Measurements from ENCODE around the gene ADAMTS7.
A peak's percentile ranks its signal among the peaks of the same experiment; 100 is the strongest.
"Not testable (repeated sequence)": the region's sequence is repeated elsewhere in the genome, so short reads cannot be mapped to it uniquely, and the experiment has no call there.

The ADAMTS7 gene

DNA sequence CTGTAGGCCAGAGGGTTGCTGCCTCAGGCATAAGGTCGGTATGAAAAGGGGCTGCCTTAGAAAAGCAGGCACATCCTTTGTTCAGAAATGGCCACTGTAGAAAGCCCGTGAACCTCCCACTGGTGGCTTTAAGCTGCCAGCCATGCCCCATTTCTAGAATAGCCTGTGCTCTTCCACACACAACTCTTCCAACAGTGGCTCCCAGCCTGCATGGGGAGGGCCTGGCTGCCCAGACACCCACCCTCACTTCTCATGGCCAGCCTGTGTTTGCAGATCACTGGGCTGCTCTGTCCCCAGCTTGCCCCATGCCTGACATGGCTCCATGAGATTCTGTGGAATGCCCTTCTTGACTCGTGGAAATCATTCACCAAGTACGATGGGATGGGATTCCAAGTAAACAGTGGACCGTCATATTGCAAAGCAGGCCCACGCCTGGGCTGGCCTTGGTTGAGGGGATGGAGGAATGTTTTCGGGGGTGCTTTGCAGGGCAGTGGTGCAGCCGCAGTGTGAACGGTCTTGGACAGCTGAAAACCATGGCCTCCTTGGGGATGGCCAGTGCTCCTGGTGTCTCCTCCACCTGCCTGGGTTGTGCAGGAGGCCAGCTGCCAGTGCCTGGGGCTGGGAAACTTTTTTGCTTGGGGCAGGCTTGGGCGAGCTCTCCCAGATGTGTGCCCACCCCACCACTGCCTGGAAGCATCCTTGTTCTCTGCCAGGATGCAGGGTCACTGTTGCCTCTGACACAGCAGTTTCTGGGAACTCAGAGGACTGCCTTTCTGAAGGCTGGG lies 57.3 kb downstream of the ADAMTS7 start:
- DNase-seq, result not testable (repeated sequence)

DNA sequence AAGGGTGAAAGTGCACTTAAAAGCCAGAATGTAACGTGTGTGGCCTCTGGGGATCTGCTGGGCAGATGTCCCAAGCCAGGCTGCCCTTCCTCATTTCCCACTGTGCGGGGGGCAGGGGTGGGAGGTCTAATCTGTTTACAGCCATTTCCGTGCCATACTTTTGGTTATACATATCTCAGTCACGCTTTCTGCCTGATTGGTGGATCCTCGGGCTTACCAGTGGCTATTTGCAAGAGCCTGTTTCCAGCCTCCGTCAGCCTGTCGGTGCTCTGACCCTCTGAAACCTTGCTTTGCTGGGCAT lies 58.0 kb downstream of the ADAMTS7 start:
- not testable (repeated sequence) for DNase-seq

- DNase-seq, result no peak
These were observed 58.5 kb downstream of the ADAMTS7 start for GRCh38 chr15:78752492-78753358.

GRCh38 chr15:78751602-78751979 lies 59.7 kb downstream of the ADAMTS7 start:
- DNase-seq, result no peak

- DNase-seq, result peak; percentile 30 to 95 (median 84)
These were observed 60.2 kb downstream of the ADAMTS7 start for GRCh38 chr15:78750974-78751601.

GRCh38 chr15:78750566-78750965 lies 60.7 kb downstream of the ADAMTS7 start:
- DNase-seq, result no peak

- no peak for DNase-seq
These were observed 61.4 kb downstream of the ADAMTS7 start for GRCh38 chr15:78749831-78750230.

- DNase-seq, result not testable (repeated sequence)
These were observed 63.4 kb downstream of the ADAMTS7 start for GRCh38 chr15:78747877-78748276.

DNA sequence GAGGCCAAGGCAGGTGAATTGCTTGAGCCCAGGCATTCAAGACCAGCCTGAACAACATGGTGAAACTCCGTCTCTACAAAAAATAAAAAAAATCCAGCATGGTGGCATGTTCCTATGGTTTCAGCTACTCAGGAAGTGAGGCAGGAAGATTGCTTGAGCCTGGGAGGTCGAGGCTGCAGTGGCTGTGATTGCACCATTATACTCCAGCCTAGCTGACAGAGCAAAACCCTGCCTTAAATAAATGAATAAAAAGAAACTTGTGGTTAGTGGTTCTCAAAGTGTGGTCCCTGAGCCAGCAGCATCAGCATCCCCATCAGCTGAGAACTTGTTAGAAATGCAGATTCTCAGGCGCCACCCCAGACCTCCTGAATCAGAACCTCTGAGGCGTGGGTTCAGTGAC lies 69.6 kb downstream of the ADAMTS7 start:
- DNase-seq, result not testable (repeated sequence)

DNA sequence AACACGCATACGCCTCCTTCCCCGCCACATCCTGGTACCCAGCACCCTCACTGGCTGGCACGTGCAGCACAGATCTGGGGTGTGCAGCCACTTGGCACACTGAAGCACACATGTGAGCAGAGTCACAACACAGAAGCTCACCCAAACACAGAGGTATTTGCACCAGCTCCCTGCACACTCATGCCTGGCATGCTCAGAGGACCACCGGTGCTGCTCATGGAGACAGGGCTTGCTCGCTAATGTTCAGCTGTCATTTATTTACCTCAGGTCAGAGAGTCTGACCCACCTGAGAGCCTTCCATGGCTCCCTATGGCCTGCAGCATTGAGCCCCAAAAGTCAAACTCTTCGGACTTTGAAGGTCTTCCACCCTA lies 70.4 kb downstream of the ADAMTS7 start:
- DNase-seq, result no peak

GRCh38 chr15:78739996-78740903 lies 71.0 kb downstream of the ADAMTS7 start:
- no peak for DNase-seq

DNA sequence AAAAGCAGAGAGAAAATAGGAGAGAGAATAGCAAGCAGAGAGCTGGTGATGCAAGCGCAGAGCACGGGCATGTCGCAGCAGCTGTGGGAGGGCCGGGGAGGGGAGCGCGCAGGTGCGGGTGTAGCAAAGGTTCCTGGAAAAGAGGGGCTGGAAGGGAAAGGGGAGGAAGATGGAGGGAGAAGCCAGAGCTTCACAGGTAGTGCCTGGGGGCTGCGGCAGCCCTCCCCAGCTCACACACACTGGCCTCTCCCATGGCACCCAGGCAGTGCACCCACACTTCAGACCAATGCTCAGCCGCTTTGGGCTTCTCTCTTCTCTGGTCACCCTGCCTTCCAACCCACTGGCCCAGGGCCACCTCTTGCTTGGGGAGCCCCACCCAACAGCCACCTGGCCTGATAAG lies 72.1 kb downstream of the ADAMTS7 start:
- no peak for DNase-seq

GRCh38 chr15:78737931-78738558 lies 73.2 kb downstream of the ADAMTS7 start:
- peak in 10 of 56 donors; percentile 4 to 54 (median 23) for DNase-seq

DNA sequence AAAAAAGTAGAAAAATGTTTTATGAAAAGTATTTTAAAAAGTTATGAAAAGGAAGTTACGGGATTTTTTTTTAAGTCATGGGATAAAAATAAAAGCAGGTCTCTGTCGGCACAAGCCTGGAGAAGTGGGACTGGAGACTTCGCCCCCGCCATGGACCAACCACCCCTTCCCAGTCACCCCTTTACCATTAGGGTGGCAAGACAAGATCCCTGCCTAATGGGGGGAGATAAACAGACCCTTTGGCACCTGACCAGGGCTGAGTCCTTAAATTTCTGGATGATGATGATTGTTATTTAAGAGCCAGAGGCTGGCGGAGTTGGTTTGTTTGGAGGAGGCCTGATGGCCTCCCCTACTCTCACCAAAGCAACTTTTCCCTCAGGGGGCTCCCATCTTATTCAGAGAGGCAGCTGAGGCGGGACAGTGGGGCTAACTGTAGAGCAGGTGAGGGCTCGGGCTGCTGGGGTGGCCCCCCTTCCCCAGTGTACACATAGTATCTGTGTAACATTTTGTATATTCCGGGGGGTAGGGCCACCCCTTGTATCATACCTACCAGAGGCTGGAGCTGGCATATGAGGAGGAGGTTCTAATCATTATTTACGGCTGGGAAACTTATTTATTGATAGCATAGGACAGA lies 74.0 kb downstream of the ADAMTS7 start:
- no peak for DNase-seq

DNA sequence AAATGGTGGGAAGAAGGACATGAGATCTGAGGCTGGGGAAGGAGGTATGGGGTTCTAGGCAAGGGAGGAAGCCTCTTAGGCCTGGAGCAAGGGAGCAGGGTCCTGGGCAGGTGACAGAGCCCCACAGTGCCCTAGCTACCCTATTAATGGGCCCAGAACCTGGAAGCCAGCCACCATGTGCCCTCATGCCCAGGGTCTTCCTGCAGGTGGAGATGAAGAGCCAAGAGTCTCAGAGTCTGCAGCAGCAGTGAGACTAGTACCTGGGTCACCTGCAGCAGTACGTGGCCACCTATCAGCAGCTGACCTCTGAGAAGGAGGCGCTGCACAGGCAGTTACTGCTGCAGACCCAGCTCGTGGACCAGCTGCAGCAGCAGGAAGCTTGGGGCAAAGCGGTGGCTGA lies 75.0 kb downstream of the ADAMTS7 start:
- not testable (repeated sequence) for DNase-seq

GRCh38 chr15:78734451-78735064 lies 76.7 kb downstream of the ADAMTS7 start:
- DNase-seq, result no peak

- DNase-seq, result no peak
These were observed 78.6 kb downstream of the ADAMTS7 start for GRCh38 chr15:78732634-78733033.

DNA sequence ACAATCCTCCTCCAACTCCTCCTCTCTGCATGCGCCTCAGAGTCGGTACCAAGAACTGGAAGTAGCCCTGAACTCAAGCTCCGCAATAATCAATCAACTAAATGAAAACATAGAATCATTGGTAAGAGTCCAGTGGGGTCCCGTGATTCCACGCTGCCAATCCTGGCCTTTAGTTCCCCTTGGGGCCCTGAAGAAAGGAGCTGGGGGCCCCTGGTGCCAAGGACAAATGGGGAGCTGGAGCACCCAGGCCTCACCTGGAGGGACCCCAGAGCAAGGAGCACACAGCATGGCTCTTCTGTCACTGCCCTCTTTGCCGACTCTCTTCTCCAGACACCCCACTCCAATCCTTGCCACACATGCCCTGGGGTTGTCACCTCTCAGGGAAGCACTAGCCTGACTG lies 80.3 kb downstream of the ADAMTS7 start:
- no peak for DNase-seq

GRCh38 chr15:78728427-78728826 lies 82.8 kb downstream of the ADAMTS7 start:
- not testable (repeated sequence) for DNase-seq

DNA sequence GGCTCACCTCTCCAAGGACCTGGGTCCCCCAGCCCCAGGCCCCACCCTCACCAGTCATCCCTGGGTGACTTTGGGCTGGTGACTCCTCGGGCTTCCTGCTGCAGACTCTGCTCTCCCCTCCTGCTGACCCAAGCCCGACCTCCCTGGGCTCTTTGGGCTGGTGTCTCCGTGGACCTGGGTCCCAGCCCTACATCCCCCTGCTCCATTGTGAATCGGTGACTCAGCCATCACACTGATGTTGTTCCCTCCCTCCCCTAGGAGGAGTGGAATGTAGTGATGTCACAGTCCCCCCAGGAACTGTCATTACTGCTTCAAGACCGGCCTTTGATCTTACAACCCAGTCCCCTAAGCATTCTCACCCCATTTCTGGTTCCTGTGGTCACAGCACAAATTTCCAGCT lies 83.7 kb downstream of the ADAMTS7 start:
- no peak for DNase-seq
